Smooth muscle cell (in vitro differentiated cells): ENCODE data around the gene FAM3B. TPM values are rescaled to one million over a fixed set of nuclear protein-coding genes. Genes with fewer than 3 reads are reported as not detected.

Source experiments
- DNase-seq: peaks from one replicate; lab custom pipeline; 2025; ENCODE audit not compliant: unreplicated experiment; lab: John Stamatoyannopoulos, UW
- H2AFZ ChIP-seq: fragments of 200-600 bp; sonication (generic); 2 replicates; pipeline ENCODE4 v1.6.0; 2016; ENCODE audit warnings: antibody characterized with exemption, low read depth, mild to moderate bottlenecking
- H3F3A ChIP-seq: fragments of 200-600 bp; sonication (generic); 2 replicates; pipeline ENCODE4 v1.6.0; 2017; ENCODE audit warnings: antibody characterized with exemption, low read depth
- H3K27ac ChIP-seq: fragments of 200-600 bp; sonication (generic); 2 replicates; pipeline ENCODE4 v1.5.1; 2016; ENCODE audit warnings: low read depth, mild to moderate bottlenecking
- H3K27me3 ChIP-seq: fragments of 200-600 bp; sonication (generic); 2 replicates; pipeline ENCODE4 v1.6.1; 2016; ENCODE audit warnings: low read depth, mild to moderate bottlenecking
- H3K36me3 ChIP-seq: fragments of 200-600 bp; sonication (generic); 2 replicates; pipeline ENCODE4 v1.5.1; 2016; ENCODE audit warnings: low read depth
- H3K4me1 ChIP-seq: fragments of 200-600 bp; sonication (generic); 2 replicates; pipeline ENCODE4 v1.5.1; 2016; ENCODE audit warnings: low read depth
- H3K4me2 ChIP-seq: fragments of 200-600 bp; sonication (generic); 2 replicates; pipeline ENCODE4 v1.6.0; 2016; ENCODE audit warnings: mild to moderate bottlenecking
- H3K4me3 ChIP-seq: fragments of 200-600 bp; sonication (generic); 2 replicates; pipeline ENCODE4 v1.5.1; 2016; ENCODE audit warnings: mild to moderate bottlenecking
- H3K79me2 ChIP-seq: fragments of 200-600 bp; sonication (generic); 2 replicates; pipeline ENCODE4 v1.6.0; 2016; ENCODE audit warnings: low read depth, mild to moderate bottlenecking
- H3K9ac ChIP-seq: fragments of 200-600 bp; sonication (generic); 2 replicates; pipeline ENCODE4 v1.6.0; 2016; ENCODE audit warnings: low read depth
- H3K9me3 ChIP-seq: fragments of 200-600 bp; sonication (generic); replicated peaks from 2 replicates; pipeline ENCODE4 v1.5.1; 2016; ENCODE audit warnings: low read depth
- H4K20me1 ChIP-seq: fragments of 200-600 bp; sonication (generic); 2 replicates; pipeline ENCODE4 v1.6.0; 2016; ENCODE audit warnings: low read depth
- CTCF ChIP-seq: fragments of 200-600 bp; sonication (generic); IDR thresholded peaks from 2 replicates; pipeline ENCODE4 v1.5.1; 2017; ENCODE audit warnings: borderline replicate concordance, mild to moderate bottlenecking, antibody characterized with exemption; ENCODE audit not compliant: insufficient read depth, poor library complexity, severe bottlenecking
- WGBS: methylation state at CpG from one replicate; pipeline ENCODE4 v1.1.7; 2016; ENCODE audit warnings: low lambda C conversion rate; 5-methylcytosine and 5-hydroxymethylcytosine counted together
- polyA plus RNA-seq: library from polyadenylated mRNA; unstranded; fragments of >200 nt; fragmentation: Nextera tagmentation; extraction: Ambion mirVana; gene quantifications from 2 replicates; pipeline ENCODE4 v1.2.1, GENCODE V29; 2016
- total RNA-seq: library from RNA; depleted of rRNA; stranded (reverse); fragments of >200 nt; gene quantifications from 2 replicates; pipeline ENCODE4 v1.2.3, GENCODE V29; 2014

Gene FAM3B
- total and polyA plus RNA-seq, 2 experiments from 2014 or later, result 0.18 TPM; not detected in 1

- 83% methylated on average over 6 of the region's 6 CpGs for WGBS
- Histone ChIP-seq H3K9me3 (no peaks in the 10 kb centered on the region), H3K9ac (no peak overlapping the region), H3K4me3 (no peak overlapping the region), H4K20me1 (no peaks in the 10 kb centered on the region), H3K27me3 (no peaks in the 10 kb centered on the region), H3K4me1 (no peaks in the 10 kb centered on the region), H3K79me2 (no peaks in the 10 kb centered on the region), H3K27ac (no peak overlapping the region), H3K4me2 (no peak overlapping the region), H3K36me3 (no peaks in the 10 kb centered on the region), H3F3A (no peaks in the 10 kb centered on the region), H2AFZ (no peak overlapping the region)
- no peak for DNase-seq
- no peak for TF ChIP-seq CTCF
Measured at GRCh38 chr21:41348434-41348833, 31.8 kb downstream of the FAM3B start.

- no peaks in the 10 kb centered on the region for H3F3A ChIP-seq
- H3K36me3 ChIP-seq, result no peaks in the 10 kb centered on the region
- no peak overlapping the region for H3K27ac ChIP-seq
- no peaks in the 10 kb centered on the region for H3K4me1 ChIP-seq
- no peak overlapping the region for H3K9ac ChIP-seq
- H4K20me1 ChIP-seq, result no peaks in the 10 kb centered on the region
- 83% methylated on average over 7 of the region's 7 CpGs for WGBS
- no peaks in the 10 kb centered on the region for H3K27me3 ChIP-seq
- no peak overlapping the region for H3K4me3 ChIP-seq
- TF ChIP-seq CTCF, result no peak
- H3K79me2 ChIP-seq, result no peaks in the 10 kb centered on the region
- H2AFZ ChIP-seq, result no peak overlapping the region
- H3K9me3 ChIP-seq, result no peaks in the 10 kb centered on the region
- no peak for DNase-seq
- H3K4me2 ChIP-seq, result no peak overlapping the region
Measured at GRCh38 chr21:41349126-41349525, 32.5 kb downstream of the FAM3B start.

GRCh38 chr21:41349619-41350390 lies 33.2 kb downstream of the FAM3B start:
- Histone ChIP-seq H3K27ac (no peak overlapping the region), H3K9ac (no peak overlapping the region)
- TF ChIP-seq CTCF, result no peak

More at GRCh38 chr21:41349619-41350390, 33.2 kb downstream of the FAM3B start:
- H3K4me2 ChIP-seq, result no peak overlapping the region
- no peak for DNase-seq
- H3K27me3 ChIP-seq, result peaks cover 3% of the 10 kb centered on the region
- no peaks in the 10 kb centered on the region for H3K9me3 ChIP-seq
- no peaks in the 10 kb centered on the region for H3K79me2 ChIP-seq
- H4K20me1 ChIP-seq, result no peaks in the 10 kb centered on the region
- no peak overlapping the region for H2AFZ ChIP-seq
- no peaks in the 10 kb centered on the region for H3F3A ChIP-seq
- WGBS, result 90% methylated on average over 19 of the region's 19 CpGs
- no peak overlapping the region for H3K4me3 ChIP-seq
- H3K4me1 ChIP-seq, result no peaks in the 10 kb centered on the region
- no peaks in the 10 kb centered on the region for H3K36me3 ChIP-seq
